Kidney glomerular epithelial cell (primary cell): ENCODE data around the gene NKD1.
A peak's percentile ranks its signal among the peaks of the same experiment; 100 is the strongest.

Experiments used
- DNase-seq: peaks from one replicate; lab custom pipeline; 2025; lab: John Stamatoyannopoulos, UW

Gene NKD1

GRCh38 chr16:50646345-50646744, 98.1 kb downstream of the NKD1 start:
- no peak for DNase-seq

GRCh38 chr16:50651835-50652438, 103.7 kb downstream of the NKD1 start:
- no peak for DNase-seq

- no peak for DNase-seq
Observed at GRCh38 chr16:50652836-50653425, 104.7 kb downstream of the NKD1 start.

GRCh38 chr16:50653633-50654519, 105.7 kb downstream of the NKD1 start:
- no peak for DNase-seq

- no peak for DNase-seq
Observed at GRCh38 chr16:50655558-50656055, 107.4 kb downstream of the NKD1 start.

- DNase-seq = no peak
Observed at GRCh38 chr16:50657241-50657640, 109.0 kb downstream of the NKD1 start.

GRCh38 chr16:50659806-50660205, 111.6 kb downstream of the NKD1 start:
- DNase-seq = no peak

- no peak for DNase-seq
Observed at GRCh38 chr16:50662306-50662940, 114.2 kb downstream of the NKD1 start.

GRCh38 chr16:50664270-50664669, 116.1 kb downstream of the NKD1 start:
- no peak for DNase-seq

GRCh38 chr16:50665128-50665878, 117.1 kb downstream of the NKD1 start:
- DNase-seq = peak; percentile 34

- no peak for DNase-seq
Observed at GRCh38 chr16:50666658-50667496, 118.7 kb downstream of the NKD1 start.

- no peak for DNase-seq
Observed at GRCh38 chr16:50667497-50668367, 119.5 kb downstream of the NKD1 start.

GRCh38 chr16:50668368-50669008, 120.3 kb downstream of the NKD1 start:
- DNase-seq = no peak

GRCh38 chr16:50669741-50670140, 121.5 kb downstream of the NKD1 start:
- DNase-seq = no peak

- no peak for DNase-seq
Observed at GRCh38 chr16:50670476-50670875, 122.3 kb downstream of the NKD1 start.

- DNase-seq = no peak
Observed at GRCh38 chr16:50671644-50672260, 123.6 kb downstream of the NKD1 start.

GRCh38 chr16:50673496-50674275, 125.5 kb downstream of the NKD1 start:
- no peak for DNase-seq

GRCh38 chr16:50674831-50675230, 126.6 kb downstream of the NKD1 start:
- no peak for DNase-seq
